NCI-H2227 (cell line): Measurements from ENCODE around the gene CCDC185.

Source experiments
- DNase-seq: peaks from one replicate; lab custom pipeline; 2025; ENCODE audit not compliant: unreplicated experiment; lab: John Stamatoyannopoulos, UW

CCDC185 gene

DNA sequence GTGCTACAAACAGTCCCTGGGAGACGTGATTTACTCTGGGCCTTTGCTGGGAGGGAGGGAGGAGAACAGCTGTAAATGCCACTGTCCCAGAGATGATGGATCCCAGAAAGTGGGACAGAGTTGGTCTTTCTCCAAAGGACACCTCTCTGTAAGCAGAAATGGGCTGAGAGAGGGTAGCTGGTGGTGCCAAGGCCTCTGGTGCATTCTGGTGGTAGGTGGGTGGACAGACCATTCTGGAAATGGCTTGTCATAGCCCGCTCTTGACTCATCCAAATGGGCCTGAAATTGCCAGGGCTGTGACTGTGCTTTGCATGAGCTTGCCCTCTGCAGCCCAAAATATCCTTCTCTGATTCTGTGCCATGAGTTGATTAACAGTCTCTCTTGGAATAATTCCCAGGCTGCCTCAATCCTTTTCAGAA is 36.1 kb downstream of the CCDC185 start:
- no peak for DNase-seq

GRCh38 chr1:223429821-223430220 is 36.6 kb downstream of the CCDC185 start:
- DNase-seq: no peak

DNA sequence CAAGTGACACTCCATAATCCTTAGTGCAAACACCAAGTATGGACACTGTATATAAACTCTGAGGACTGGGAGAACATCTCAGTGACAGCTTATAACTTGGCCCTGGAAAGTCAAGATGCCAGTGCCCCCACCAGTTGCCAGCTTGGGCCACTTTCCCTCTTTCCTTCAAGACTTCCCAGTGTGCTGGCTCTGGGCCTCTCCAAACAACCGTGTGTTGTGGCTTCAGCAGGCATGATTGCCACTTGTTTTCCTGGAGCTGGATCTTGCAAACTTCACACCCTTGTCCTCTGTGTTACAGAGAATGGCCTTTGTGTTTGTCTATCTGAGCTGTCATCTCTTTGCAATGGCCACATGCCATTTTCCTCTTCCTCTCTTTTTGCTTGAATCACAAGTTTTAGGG is 37.0 kb downstream of the CCDC185 start:
- no peak for DNase-seq

DNA sequence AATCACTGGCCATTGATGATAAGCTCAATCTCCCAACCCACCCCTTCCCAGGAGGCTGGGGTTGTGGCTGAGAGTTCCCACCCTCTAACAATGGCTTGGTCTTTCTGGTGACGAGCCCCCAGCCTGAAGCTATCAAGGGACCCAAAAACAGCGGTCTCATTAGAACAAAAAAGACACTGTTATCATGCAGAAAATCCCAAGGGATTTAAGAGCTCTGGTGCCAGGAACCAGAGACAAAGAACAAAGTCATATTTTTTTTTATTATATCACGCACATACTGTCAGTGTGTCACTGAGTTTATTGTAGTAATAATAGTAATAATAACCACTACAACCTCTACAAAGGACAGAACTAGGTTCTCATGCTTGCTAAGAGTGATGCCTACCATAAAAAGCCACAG is 43.9 kb downstream of the CCDC185 start:
- DNase-seq: no peak

DNA sequence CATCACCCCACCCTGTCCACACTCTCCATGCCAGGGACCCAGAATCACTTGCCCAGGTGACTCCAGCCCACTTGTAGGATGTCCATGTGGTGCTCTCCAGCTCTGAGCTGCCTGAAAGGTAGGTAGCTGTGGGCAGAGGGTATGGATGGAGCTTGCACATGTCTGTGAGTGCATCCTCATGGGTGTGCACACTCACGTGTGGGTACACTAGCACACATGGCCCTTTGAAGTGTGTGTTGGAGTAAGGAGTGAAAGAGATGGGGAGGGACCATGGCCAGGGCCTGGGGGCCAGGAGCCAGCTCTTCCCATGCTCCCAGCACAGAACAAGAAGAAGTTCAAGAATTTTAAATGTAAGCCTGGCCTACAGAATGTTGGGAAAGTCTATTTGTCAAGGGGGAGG is 50.2 kb downstream of the CCDC185 start:
- DNase-seq: no peak

GRCh38 chr1:223444411-223444810 is 51.2 kb downstream of the CCDC185 start:
- DNase-seq: no peak
